Measurements from ENCODE around the gene MAK. TPM values are rescaled to one million over a fixed set of nuclear protein-coding genes. Genes with fewer than 3 reads are reported as not detected.

The MAK gene
- total and polyA plus RNA-seq, 10 donors: 0.05 to 2.2 (median 0.78) TPM

- Histone ChIP-seq H3K9me3 (no peaks in the 10 kb centered on the region), H3K27me3 (replicated peaks in 1 of 7) (peaks cover 1 to 51% (median 16%) of the 10 kb centered on the region in 7 donors), H3K4me1 (peaks cover 0 to 6% (median 5%) of the 10 kb centered on the region in 6 donors), H3K36me3 (no peaks in the 10 kb centered on the region), H3K27ac (no peak overlapping the region), H3K4me3 (no peak overlapping the region)
- 89 to 95% (median 93%) methylated on average over 14 of the region's 14 CpGs for WGBS, 5 donors
- intact Hi-C loops (cut with DNase I; ENCODE audit: low total_unique reads): no loop called here
- TF ChIP-seq CTCF (IDR thresholded peaks at IDR 0.05 in 8 of 11, conservative IDR thresholded peaks at IDR 0.05 in 3 of 11) (no peak), POLR2A (IDR thresholded peaks at IDR 0.05) (no peak), POLR2AphosphoS5 (IDR thresholded peaks at IDR 0.05) (no peak)
- no peak for DNase-seq
Observed at GRCh38 chr6:10877012-10877411, 38.7 kb upstream of the MAK start.

DNA sequence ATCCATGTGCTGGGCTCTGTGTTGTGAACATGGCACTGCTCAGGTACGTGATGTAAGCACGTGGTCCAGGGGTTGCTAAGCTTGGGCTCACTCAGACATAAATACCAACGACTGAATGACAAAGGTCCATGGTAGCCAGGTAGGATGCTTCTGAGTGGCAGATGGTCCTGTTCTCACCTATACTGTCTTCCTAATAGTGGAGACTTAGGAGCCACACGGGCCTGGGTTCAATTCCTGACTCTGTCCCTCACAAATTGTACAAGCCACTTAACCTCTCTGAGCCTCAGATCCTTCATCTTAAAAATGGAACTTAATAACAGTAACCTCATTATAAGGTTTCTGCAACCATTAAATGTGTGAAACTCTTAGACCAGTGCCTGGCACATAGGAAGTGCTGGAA, 36.7 kb upstream of the MAK start:
- no peak overlapping the region for H3K27ac ChIP-seq
- no peaks in the 10 kb centered on the region for H3K4me1 ChIP-seq
- no peaks in the 10 kb centered on the region for H3K36me3 ChIP-seq
- 80 to 91% (median 85%) methylated on average over 4 of the region's 4 CpGs for WGBS, 5 donors
- no peaks in the 10 kb centered on the region for H3K9me3 ChIP-seq
- no peak overlapping the region for H3K4me3 ChIP-seq
- peaks cover 0 to 31% (median 0%) of the 10 kb centered on the region in 7 donors for H3K27me3 ChIP-seq (replicated peaks in 1 of 7)
- no peak for DNase-seq
- intact Hi-C loops (cut with DNase I; ENCODE audit: low total_unique reads): no loop called here
- TF ChIP-seq CTCF (IDR thresholded peaks at IDR 0.05 in 8 of 11, conservative IDR thresholded peaks at IDR 0.05 in 3 of 11): no peak
- TF ChIP-seq POLR2A (IDR thresholded peaks at IDR 0.05): no peak
- TF ChIP-seq POLR2AphosphoS5 (IDR thresholded peaks at IDR 0.05): no peak

GRCh38 chr6:10874207-10874606, 35.9 kb upstream of the MAK start:
- intact Hi-C loops (cut with DNase I; ENCODE audit: low total_unique reads): no loop called here
- H3K27ac ChIP-seq: no peak overlapping the region
- DNase-seq: no peak
- H3K4me3 ChIP-seq: no peak overlapping the region
- H3K27me3 ChIP-seq (replicated peaks in 1 of 7): peaks cover 0 to 23% (median 0%) of the 10 kb centered on the region in 7 donors
- TF ChIP-seq POLR2A (IDR thresholded peaks at IDR 0.05): no peak
- no peak for TF ChIP-seq CTCF (IDR thresholded peaks at IDR 0.05 in 8 of 11, conservative IDR thresholded peaks at IDR 0.05 in 3 of 11)
- H3K4me1 ChIP-seq: no peaks in the 10 kb centered on the region
- 80 to 92% (median 87%) methylated on average over 6 of the region's 6 CpGs for WGBS, 5 donors
- H3K9me3 ChIP-seq: no peaks in the 10 kb centered on the region
- no peaks in the 10 kb centered on the region for H3K36me3 ChIP-seq

DNA sequence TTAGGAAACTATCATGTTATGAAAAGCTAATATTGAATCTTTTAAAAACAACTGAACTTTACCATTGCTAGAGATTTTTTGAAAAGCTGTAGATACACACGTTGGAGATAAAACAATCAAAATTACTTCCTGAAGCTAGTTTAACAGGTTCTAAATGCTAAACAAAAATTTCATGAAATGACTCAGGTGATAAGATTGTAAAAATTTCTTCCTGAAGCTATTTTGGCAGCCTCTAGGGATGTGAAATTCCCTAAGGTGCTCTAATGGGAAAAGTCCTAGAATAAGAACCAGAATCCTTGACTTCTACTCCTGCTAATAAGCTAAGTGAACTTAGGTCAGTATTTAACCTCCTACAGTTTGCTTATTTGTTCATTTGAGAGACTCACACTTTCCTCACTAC, 35.0 kb upstream of the MAK start:
- WGBS, 5 donors: 27 to 52% (median 35%) methylated on average over 1 of the region's 1 CpG
- Histone ChIP-seq H3K27me3 (replicated peaks in 1 of 7) (peaks cover 0 to 16% (median 0%) of the 10 kb centered on the region in 7 donors), H3K36me3 (no peaks in the 10 kb centered on the region), H3K4me1 (no peaks in the 10 kb centered on the region), H3K4me3 (no peak overlapping the region), H3K9me3 (no peaks in the 10 kb centered on the region), H3K27ac (no peak overlapping the region)
- DNase-seq: no peak
- TF ChIP-seq POLR2A (IDR thresholded peaks at IDR 0.05) (no peak), POLR2AphosphoS5 (IDR thresholded peaks at IDR 0.05) (no peak), CTCF (IDR thresholded peaks at IDR 0.05 in 8 of 11, conservative IDR thresholded peaks at IDR 0.05 in 3 of 11) (no peak)
- intact Hi-C loops (cut with DNase I; ENCODE audit: low total_unique reads): no loop called here
